ENCODE measurements around the gene KLK3.

KLK3 gene

GRCh38 chr19:50830266-50831025 is 24.3 kb upstream of the KLK3 start:
- TF ChIP-seq CTCF (conservative IDR thresholded peaks at IDR 0.05; ENCODE audit: control insufficient read depth, insufficient read depth, low read depth, low read length): no peak
- H3K4me3 ChIP-seq (ENCODE audit: control insufficient read depth, low read depth, low read length): no peak overlapping the region
- DNase-seq (ENCODE audit: low read depth): no peak

GRCh38 chr19:50831026-50831396 is 23.7 kb upstream of the KLK3 start:
- no peak overlapping the region for H3K4me3 ChIP-seq (ENCODE audit: control insufficient read depth, low read depth, low read length)
- DNase-seq (ENCODE audit: low read depth): no peak
- no peak for TF ChIP-seq CTCF (conservative IDR thresholded peaks at IDR 0.05; ENCODE audit: control insufficient read depth, insufficient read depth, low read depth, low read length)

- DNase-seq (ENCODE audit: low read depth): no peak
- no peak for TF ChIP-seq CTCF (conservative IDR thresholded peaks at IDR 0.05; ENCODE audit: control insufficient read depth, insufficient read depth, low read depth, low read length)
- H3K4me3 ChIP-seq (ENCODE audit: control insufficient read depth, low read depth, low read length): no peak overlapping the region
Observed at GRCh38 chr19:50832666-50833065, 22.0 kb upstream of the KLK3 start.

- TF ChIP-seq CTCF (conservative IDR thresholded peaks at IDR 0.05; ENCODE audit: control insufficient read depth, insufficient read depth, low read depth, low read length): no peak
- DNase-seq (ENCODE audit: low read depth): no peak
- no peak within 1 kb of the TSS for H3K4me3 ChIP-seq (ENCODE audit: control insufficient read depth, low read depth, low read length)
Observed at GRCh38 chr19:50833117-50833801, 21.5 kb upstream of the KLK3 start, which contains the start of gene KLK15. Gene KLK15 (minus strand): TSS chr19:50833574. CDS start chr19:50831492, 2,082 bp downstream.

- no peak for DNase-seq (ENCODE audit: low read depth)
- no peak overlapping the region for H3K4me3 ChIP-seq (ENCODE audit: control insufficient read depth, low read depth, low read length)
- no peak for TF ChIP-seq CTCF (conservative IDR thresholded peaks at IDR 0.05; ENCODE audit: control insufficient read depth, insufficient read depth, low read depth, low read length)
Observed at GRCh38 chr19:50833802-50834167, 20.9 kb upstream of the KLK3 start.

- DNase-seq (ENCODE audit: low read depth): no peak
- peak overlapping the region; percentile 48 for H3K4me3 ChIP-seq (ENCODE audit: control insufficient read depth, low read depth, low read length)
- no peak for TF ChIP-seq CTCF (conservative IDR thresholded peaks at IDR 0.05; ENCODE audit: control insufficient read depth, insufficient read depth, low read depth, low read length)
Observed at GRCh38 chr19:50835103-50835784, 19.5 kb upstream of the KLK3 start.
